Measurements from ENCODE around the gene BRI3.

The BRI3 gene

GRCh38 chr7:98285157-98286092 lies 3.9 kb downstream of the BRI3 start:
- in situ Hi-C loops (cut with MboI; ENCODE audit: low sequenced_read_pairs) = no loop called here

- in situ Hi-C loops (cut with MboI; ENCODE audit: low sequenced_read_pairs) = no loop called here
Observed at GRCh38 chr7:98286093-98286539, 4.6 kb downstream of the BRI3 start.

GRCh38 chr7:98286701-98287485 lies 5.4 kb downstream of the BRI3 start:
- in situ Hi-C loops (cut with MboI; ENCODE audit: low sequenced_read_pairs) = no loop called here

GRCh38 chr7:98287486-98287959 lies 6.0 kb downstream of the BRI3 start:
- in situ Hi-C loops (cut with MboI; ENCODE audit: low sequenced_read_pairs) = no loop called here

GRCh38 chr7:98288064-98288823 lies 6.8 kb downstream of the BRI3 start:
- in situ Hi-C loops (cut with MboI; ENCODE audit: low sequenced_read_pairs) = no loop called here

- in situ Hi-C loops (cut with MboI; ENCODE audit: low sequenced_read_pairs) = no loop called here
Observed at GRCh38 chr7:98289333-98289875, 7.9 kb downstream of the BRI3 start.

GRCh38 chr7:98291717-98292116 lies 10.2 kb downstream of the BRI3 start:
- in situ Hi-C loops (cut with MboI; ENCODE audit: low sequenced_read_pairs) = no loop called here

GRCh38 chr7:98293265-98293664 lies 11.8 kb downstream of the BRI3 start:
- in situ Hi-C loops (cut with MboI; ENCODE audit: low sequenced_read_pairs) = no loop called here

GRCh38 chr7:98293746-98294145 lies 12.3 kb downstream of the BRI3 start:
- in situ Hi-C loops (cut with MboI; ENCODE audit: low sequenced_read_pairs) = no loop called here

GRCh38 chr7:98294326-98294725 lies 12.8 kb downstream of the BRI3 start:
- in situ Hi-C loops (cut with MboI; ENCODE audit: low sequenced_read_pairs) = no loop called here

- in situ Hi-C loops (cut with MboI; ENCODE audit: low sequenced_read_pairs) = no loop called here
Observed at GRCh38 chr7:98294798-98295382, 13.4 kb downstream of the BRI3 start.

- in situ Hi-C loops (cut with MboI; ENCODE audit: low sequenced_read_pairs) = no loop called here
Observed at GRCh38 chr7:98295467-98296192, 14.1 kb downstream of the BRI3 start.

- in situ Hi-C loops (cut with MboI; ENCODE audit: low sequenced_read_pairs) = no loop called here
Observed at GRCh38 chr7:98296833-98297232, 15.3 kb downstream of the BRI3 start.

GRCh38 chr7:98297626-98298286 lies 16.3 kb downstream of the BRI3 start:
- in situ Hi-C loops (cut with MboI; ENCODE audit: low sequenced_read_pairs) = no loop called here

- in situ Hi-C loops (cut with MboI; ENCODE audit: low sequenced_read_pairs) = no loop called here
Observed at GRCh38 chr7:98300595-98301372, 19.3 kb downstream of the BRI3 start.

GRCh38 chr7:98301693-98302470 lies 20.4 kb downstream of the BRI3 start:
- in situ Hi-C loops (cut with MboI; ENCODE audit: low sequenced_read_pairs) = no loop called here

GRCh38 chr7:98303176-98303865 lies 21.8 kb downstream of the BRI3 start:
- in situ Hi-C loops (cut with MboI; ENCODE audit: low sequenced_read_pairs) = no loop called here

Measured in hTERT RPE-1 (cell line).